ENCODE data around the gene PRAME.

DNA sequence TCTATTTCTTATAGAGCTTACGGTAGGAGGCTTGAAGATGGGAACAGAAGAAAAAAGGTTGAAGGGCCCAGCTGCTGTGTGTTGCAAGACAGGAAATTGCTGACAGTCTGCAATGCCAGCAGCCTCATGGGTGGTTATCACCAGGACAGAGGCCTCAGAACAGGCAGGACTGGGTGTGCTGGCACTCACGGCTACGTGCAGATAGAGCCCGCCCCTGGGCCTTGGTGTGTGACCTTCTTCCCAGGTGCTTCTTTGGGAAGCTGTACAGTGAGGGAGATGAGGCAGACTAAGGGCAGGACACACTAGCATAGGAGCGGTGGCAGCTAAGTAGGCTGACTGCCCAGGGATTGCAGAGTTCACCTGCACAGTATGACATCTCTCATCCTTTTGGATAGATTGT, 12.6 kb downstream of the PRAME start:
- TF ChIP-seq, protein P1, sequence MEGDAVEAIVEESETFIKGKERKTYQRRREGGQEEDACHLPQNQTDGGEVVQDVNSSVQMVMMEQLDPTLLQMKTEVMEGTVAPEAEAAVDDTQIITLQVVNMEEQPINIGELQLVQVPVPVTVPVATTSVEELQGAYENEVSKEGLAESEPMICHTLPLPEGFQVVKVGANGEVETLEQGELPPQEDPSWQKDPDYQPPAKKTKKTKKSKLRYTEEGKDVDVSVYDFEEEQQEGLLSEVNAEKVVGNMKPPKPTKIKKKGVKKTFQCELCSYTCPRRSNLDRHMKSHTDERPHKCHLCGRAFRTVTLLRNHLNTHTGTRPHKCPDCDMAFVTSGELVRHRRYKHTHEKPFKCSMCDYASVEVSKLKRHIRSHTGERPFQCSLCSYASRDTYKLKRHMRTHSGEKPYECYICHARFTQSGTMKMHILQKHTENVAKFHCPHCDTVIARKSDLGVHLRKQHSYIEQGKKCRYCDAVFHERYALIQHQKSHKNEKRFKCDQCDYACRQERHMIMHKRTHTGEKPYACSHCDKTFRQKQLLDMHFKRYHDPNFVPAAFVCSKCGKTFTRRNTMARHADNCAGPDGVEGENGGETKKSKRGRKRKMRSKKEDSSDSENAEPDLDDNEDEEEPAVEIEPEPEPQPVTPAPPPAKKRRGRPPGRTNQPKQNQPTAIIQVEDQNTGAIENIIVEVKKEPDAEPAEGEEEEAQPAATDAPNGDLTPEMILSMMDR (conservative IDR thresholded peaks at IDR 0.05) = no peak
- no peak for TF ChIP-seq ZFX (IDR thresholded peaks at IDR 0.05)
